ENCODE data around the gene RASGEF1C.
"Not testable (repeated sequence)": the region's sequence is repeated elsewhere in the genome, so short reads cannot be mapped to it uniquely, and the experiment has no call there.

RASGEF1C gene

DNA sequence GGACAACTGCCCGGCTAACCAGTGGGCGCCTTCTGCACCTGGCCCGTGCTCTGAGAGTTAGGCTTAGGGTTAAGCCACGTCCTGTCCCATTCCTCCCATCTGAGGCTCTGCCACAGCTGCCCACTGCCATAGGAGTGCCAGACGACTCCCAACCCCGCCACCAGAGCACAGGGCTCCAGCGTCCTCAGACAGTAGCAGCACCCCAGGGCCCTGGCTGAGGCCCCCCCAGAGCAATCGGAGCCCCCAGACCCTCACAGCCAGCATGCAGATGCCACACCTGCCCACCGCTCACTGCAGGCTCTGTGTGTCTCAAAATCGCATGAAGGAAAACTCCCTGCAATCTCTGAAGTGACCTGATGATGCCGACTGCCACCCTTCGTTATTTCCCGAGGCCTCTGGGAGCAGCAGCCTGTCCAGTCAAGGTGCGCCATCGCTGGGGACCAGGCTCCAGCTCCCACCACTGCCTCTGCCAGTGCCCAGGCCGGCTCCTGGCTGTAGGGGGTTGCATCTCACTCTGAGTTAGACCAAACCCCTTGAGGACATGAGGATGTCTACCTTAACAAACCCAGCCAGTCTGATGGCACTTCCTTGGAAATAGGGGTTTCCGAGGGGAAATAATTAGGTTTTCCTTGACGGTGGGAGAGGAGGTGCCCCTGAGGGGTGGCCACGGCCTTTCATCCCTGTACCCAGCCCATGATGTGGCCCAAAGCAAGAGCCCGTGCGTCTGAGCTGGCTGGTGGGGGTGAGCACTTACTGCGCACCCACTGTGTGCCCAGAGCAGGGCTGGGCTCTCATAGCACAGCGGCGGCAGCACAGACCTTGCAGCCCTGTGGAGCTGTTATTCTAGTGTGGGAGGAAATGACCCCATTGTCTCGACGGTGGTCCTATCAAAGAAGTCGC is 79.5 kb downstream of the RASGEF1C start:
- H3K4me3 ChIP-seq (ENCODE audit: low read depth, low read length): no peak overlapping the region
- TF ChIP-seq, protein P1, sequence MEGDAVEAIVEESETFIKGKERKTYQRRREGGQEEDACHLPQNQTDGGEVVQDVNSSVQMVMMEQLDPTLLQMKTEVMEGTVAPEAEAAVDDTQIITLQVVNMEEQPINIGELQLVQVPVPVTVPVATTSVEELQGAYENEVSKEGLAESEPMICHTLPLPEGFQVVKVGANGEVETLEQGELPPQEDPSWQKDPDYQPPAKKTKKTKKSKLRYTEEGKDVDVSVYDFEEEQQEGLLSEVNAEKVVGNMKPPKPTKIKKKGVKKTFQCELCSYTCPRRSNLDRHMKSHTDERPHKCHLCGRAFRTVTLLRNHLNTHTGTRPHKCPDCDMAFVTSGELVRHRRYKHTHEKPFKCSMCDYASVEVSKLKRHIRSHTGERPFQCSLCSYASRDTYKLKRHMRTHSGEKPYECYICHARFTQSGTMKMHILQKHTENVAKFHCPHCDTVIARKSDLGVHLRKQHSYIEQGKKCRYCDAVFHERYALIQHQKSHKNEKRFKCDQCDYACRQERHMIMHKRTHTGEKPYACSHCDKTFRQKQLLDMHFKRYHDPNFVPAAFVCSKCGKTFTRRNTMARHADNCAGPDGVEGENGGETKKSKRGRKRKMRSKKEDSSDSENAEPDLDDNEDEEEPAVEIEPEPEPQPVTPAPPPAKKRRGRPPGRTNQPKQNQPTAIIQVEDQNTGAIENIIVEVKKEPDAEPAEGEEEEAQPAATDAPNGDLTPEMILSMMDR (IDR thresholded peaks at IDR 0.05; ENCODE audit: low read depth, low read length): no peak

DNA sequence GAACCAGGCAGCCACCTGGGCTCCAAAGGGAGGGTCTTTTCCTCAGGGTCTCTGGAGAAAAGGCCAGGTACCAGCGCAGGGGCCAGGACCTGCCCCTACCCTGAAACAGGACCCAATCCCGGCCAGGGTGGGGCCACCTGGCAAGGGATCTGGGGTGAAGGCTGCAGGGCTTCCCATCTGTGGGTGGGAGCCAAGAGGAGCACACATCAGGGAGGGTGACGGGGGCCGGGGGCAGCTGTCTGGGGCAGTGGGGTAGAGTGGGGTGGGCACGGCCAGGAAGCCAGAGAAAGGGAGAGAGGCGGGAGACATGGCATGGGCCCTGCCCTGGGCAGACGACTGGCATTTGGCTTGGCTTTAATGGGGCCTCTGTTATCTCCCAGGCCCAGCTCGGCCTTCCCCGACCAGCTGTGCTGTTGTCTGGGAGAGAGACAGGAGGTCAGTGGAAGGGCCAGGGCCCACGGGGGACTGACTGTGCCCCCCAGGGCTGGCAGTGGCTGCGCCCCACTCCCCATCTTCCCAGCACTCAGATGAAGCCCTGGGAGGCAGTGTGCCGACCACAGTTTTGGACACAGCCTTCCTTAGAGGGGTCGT is 80.2 kb downstream of the RASGEF1C start:
- H3K4me3 ChIP-seq (ENCODE audit: low read depth, low read length): no peak overlapping the region
- TF ChIP-seq, protein P1 (IDR thresholded peaks at IDR 0.05; ENCODE audit: low read depth, low read length): no peak

DNA sequence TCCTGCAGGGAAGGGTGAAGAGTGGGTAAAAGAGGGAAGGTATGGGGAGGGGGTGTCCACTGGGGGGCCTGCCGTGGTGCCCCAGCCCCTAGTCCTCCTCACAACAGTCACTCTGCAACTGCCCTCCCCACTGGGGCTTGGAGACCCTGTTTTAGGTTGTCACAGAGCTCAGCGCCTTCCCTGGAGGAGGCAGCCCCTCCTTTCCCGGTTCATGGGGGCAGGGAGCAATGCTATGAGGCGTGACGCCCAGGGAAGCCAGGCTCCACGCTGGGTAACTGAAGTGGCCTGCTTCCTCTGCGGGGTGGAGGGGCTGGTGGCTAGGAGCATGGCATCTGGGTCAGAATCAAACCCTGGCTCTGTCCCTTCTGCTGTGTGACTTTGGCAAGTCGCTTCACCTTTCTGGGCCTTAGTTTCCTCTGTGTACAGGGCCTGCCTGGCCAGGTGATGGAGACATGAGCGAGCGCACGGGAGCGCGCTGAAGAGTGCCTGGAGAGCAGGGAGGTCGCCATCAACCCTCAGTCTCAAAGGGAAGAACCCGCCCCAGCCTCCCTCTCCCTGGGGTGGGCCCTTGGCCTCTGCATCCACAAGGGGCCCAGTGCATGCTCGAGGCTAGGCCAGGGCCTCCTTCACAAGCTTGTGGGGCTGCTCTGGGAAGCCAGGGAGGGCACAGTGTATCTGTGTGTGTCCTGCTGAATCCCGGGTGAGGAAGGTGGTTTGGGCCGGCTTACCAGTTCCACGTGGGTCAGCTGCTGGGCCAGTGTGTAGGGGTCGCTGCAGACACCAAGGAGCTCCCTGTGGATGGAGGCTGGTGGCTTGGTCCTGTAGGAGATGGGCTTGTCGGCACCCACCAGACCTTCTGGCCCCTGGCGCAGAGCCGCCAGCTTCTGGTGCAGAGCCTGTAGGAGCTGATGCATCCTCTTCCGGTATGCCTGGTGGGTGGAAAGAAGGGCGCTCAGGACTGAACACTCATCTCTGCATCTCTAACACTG is 81.0 kb downstream of the RASGEF1C start:
- no peak overlapping the region for H3K4me3 ChIP-seq (ENCODE audit: low read depth, low read length)
- TF ChIP-seq, protein P1 (IDR thresholded peaks at IDR 0.05; ENCODE audit: low read depth, low read length): no peak

DNA sequence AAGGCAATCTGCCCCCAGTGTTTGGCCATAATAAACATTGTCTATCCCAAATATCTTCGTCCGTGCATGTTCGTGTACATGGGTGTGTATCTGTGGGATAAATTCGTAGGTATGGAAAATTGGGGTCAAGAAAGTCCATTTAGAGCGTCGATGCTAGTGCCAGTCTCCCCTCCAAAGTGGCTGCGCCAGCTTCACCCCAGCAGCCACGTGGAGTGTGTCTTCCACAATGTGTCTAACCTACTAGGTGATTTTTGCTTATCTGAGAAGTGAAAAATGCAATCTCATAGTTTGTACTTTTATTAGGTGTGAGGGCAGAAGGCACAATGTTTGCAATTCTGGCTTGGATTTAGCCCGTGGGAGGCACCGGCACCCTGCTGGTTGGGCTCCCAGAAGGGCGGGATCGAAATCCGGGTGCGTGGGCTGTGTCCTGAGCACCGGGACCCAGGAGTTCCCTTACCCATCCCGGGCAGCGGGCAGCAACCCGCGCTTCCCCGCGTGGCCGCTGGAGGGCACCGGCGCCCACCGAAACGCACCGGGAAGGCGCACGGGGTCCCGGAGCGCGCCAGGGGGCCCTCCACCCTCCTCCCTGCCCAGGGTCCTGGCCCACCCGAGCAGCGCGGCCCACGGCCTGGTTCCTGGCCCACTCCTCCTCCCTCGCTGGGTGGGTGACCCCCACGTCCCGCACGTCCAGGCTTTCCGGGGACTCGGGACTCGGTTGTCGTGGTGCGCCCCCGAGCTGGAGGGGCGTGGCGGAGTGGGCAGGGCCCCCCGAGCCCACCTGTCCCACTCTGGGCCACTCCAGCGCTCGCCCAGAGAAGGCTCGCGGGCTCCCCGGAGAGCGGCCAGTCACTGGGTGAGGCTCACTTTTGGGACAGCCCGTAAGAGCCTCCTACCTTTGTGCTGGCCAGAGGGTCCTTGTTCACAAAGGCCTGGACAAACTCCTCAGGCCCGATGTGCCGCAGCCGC is 82.0 kb downstream of the RASGEF1C start:
- TF ChIP-seq, protein P1 (IDR thresholded peaks at IDR 0.05; ENCODE audit: low read depth, low read length): peak; percentile 85
- no peak overlapping the region for H3K4me3 ChIP-seq (ENCODE audit: low read depth, low read length)

DNA sequence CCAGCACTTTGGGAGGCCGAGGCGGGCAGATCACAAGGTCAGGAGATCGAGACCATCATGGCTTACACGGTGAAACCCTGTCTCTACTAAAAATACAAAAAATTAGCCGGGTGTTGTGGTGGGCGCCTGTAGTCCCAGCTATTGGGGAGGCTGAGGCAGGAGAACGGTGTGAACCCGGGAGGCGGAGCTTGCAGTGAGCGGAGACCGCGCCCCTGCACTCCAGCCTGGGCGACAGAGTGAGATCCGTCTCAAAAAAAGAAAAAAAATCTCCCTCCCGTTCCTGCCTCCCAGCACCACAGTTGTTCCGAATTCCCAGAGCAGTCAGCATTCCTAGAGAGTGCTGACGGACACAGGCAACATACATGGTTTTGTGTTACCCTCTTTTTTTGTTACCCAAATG is 82.9 kb downstream of the RASGEF1C start:
- not testable (repeated sequence) for H3K4me3 ChIP-seq (ENCODE audit: low read depth, low read length)

DNA sequence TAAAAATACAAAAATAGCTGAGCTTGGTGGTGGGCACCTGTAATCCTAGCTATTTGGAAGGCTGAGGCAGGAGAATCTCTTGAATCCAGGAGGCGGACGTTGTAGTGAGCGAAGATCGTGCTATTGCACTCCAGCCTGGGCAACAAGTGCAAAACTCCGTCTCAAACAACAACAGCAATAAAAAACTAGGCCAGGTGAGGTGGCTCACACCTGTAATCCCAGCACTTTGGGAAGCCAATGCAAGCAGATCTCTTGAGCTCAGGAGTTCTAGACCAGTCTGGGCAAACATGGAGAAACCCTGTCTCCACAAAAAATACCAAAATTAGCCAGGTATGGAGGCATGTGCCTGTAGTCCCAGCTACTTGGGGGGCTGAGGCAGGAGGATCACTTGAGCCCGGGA is 84.3 kb downstream of the RASGEF1C start:
- not testable (repeated sequence) for H3K4me3 ChIP-seq (ENCODE audit: low read depth, low read length)

DNA sequence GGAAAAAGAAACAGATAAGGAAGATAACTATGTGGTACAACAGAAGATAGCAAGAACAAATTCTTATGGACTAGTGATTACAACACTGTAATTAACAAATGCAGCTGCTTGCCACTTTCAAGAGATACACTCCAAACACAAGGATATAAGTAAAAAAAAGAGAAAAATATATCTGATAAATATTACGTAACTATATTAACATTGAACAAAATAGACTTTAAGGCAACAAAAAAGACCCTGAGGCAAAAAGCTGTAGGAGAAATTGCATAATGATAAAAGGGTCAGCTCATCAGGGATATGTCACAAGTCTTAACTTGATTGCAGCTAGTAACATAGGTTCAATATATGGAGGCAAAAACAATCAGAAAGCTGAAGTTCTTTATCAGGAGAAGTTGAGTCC is 86.1 kb downstream of the RASGEF1C start:
- TF ChIP-seq, protein P1 (IDR thresholded peaks at IDR 0.05; ENCODE audit: low read depth, low read length): no peak
- H3K4me3 ChIP-seq (ENCODE audit: low read depth, low read length): no peak overlapping the region
